Vagina (tissue), 2 donors: ENCODE data around the gene TRA2A. TPM values are rescaled to one million over a fixed set of nuclear protein-coding genes. Genes with fewer than 3 reads are reported as not detected.
A peak's percentile ranks its signal among the peaks of the same experiment; 100 is the strongest.

Experiments used
- DNase-seq, 2 donors: peaks; one replicate each; pipeline ENCODE4 v3.0.0-alpha.2; 2017; ENCODE audit errors: extremely low spot score in 2 of 2
- H3K27ac ChIP-seq: fragments of 200-600 bp; sonication (generic); one replicate; pipeline ENCODE4 v1.5.1; 2019
- H3K27me3 ChIP-seq: fragments of 200-600 bp; sonication (generic); one replicate; pipeline ENCODE4 v1.5.1; 2019
- H3K36me3 ChIP-seq, 2 donors: fragments of 200-600 bp; sonication (generic); one replicate each; pipeline ENCODE4 v1.5.1; 2017 to 2019
- H3K4me1 ChIP-seq: fragments of 200-600 bp; sonication (generic); one replicate; pipeline ENCODE4 v1.5.1; 2019
- H3K4me3 ChIP-seq, 2 donors: fragments of 200-600 bp; sonication (generic); 1 replicate in 1 of 2; 2 replicates in 1 of 2; pipeline ENCODE4 v1.5.1; 2016 to 2019
- H3K9me3 ChIP-seq: fragments of 200-600 bp; sonication (generic); one replicate; pipeline ENCODE4 v1.5.1; 2019
- CTCF ChIP-seq, 3 experiments: fragments of 450-650 bp in 2 of 3; fragments of 200-600 bp in 1 of 3; sonication (generic) in 1 of 3; IDR thresholded peaks; one replicate each; pipeline ENCODE4 v1.5.1; 2017 to 2019; ENCODE audit warnings: antibody characterized with exemption in 3 of 3, mild to moderate bottlenecking in 2 of 3, moderate library complexity in 2 of 3
- POLR2A ChIP-seq, 2 donors: fragments of 450-650 bp; IDR thresholded peaks; one replicate each; pipeline ENCODE4 v1.6.1; 2017; ENCODE audit warnings: antibody characterized with exemption in 2 of 2, mild to moderate bottlenecking in 2 of 2, moderate library complexity in 2 of 2
- POLR2AphosphoS5 ChIP-seq, 2 donors: sonication (generic); formaldehyde crosslinking; IDR thresholded peaks; one replicate each; pipeline ENCODE4 v1.9.0; 2017; ENCODE audit warnings: antibody characterized with exemption in 2 of 2, mild to moderate bottlenecking in 2 of 2, low read depth in 1 of 2; ENCODE audit not compliant: insufficient read depth in 1 of 2
- intact Hi-C: fragments of 100-400 bp; cut with DNase I; formaldehyde crosslinking; loops from one replicate; pipeline ENCODE4 v1.15.1; 2023
- total RNA-seq: library from RNA; depleted of rRNA; stranded (reverse); fragments of >200 nt; gene quantifications from one replicate; pipeline ENCODE4 v1.2.3, GENCODE V29; 2016

Gene TRA2A
- total RNA-seq, 1 donor from 2014 or later = 71.7 TPM

GRCh38 chr7:23467806-23468525 lies 63.8 kb downstream of the TRA2A start:
- Histone ChIP-seq H3K36me3 (no peaks in the 10 kb centered on the region), H3K4me1 (peaks cover 38% of the 10 kb centered on the region), H3K9me3 (no peaks in the 10 kb centered on the region), H3K27ac (no peak overlapping the region), H3K27me3 (peaks cover 16% of the 10 kb centered on the region), H3K4me3 (no peak overlapping the region)
- DNase-seq = peak in 1 of 2 donors; percentile 43
- intact Hi-C loops = no loop called here
- TF ChIP-seq POLR2A (IDR thresholded peaks at IDR 0.05) = no peak
- no peak for TF ChIP-seq POLR2AphosphoS5 (IDR thresholded peaks at IDR 0.05; ENCODE audit: insufficient read depth in 1 of 2, low read depth in 1 of 2)
- TF ChIP-seq CTCF (IDR thresholded peaks at IDR 0.05) = no peak

- intact Hi-C loops = no loop called here
- TF ChIP-seq CTCF (IDR thresholded peaks at IDR 0.05) = no peak
- no peak for TF ChIP-seq POLR2AphosphoS5 (IDR thresholded peaks at IDR 0.05; ENCODE audit: insufficient read depth in 1 of 2, low read depth in 1 of 2)
These were observed 64.4 kb downstream of the TRA2A start for GRCh38 chr7:23467291-23467805.

GRCh38 chr7:23462846-23463245 lies 68.9 kb downstream of the TRA2A start:
- no peak for DNase-seq
- H3K27me3 ChIP-seq = peaks cover 3% of the 10 kb centered on the region
- no peak for TF ChIP-seq POLR2AphosphoS5 (IDR thresholded peaks at IDR 0.05; ENCODE audit: insufficient read depth in 1 of 2, low read depth in 1 of 2)
- no peak for TF ChIP-seq CTCF (IDR thresholded peaks at IDR 0.05)
- TF ChIP-seq POLR2A (IDR thresholded peaks at IDR 0.05) = no peak
- intact Hi-C loops = no loop called here
- no peak overlapping the region for H3K4me3 ChIP-seq
- H3K36me3 ChIP-seq = no peaks in the 10 kb centered on the region
- no peak overlapping the region for H3K27ac ChIP-seq
- peaks cover 3% of the 10 kb centered on the region for H3K4me1 ChIP-seq
- H3K9me3 ChIP-seq = no peaks in the 10 kb centered on the region

More at GRCh38 chr7:23467291-23467805, 64.4 kb downstream of the TRA2A start:
- Histone ChIP-seq H3K27me3 (peaks cover 16% of the 10 kb centered on the region), H3K9me3 (no peaks in the 10 kb centered on the region), H3K4me1 (peaks cover 38% of the 10 kb centered on the region), H3K4me3 (no peak overlapping the region), H3K27ac (no peak overlapping the region), H3K36me3 (no peaks in the 10 kb centered on the region)
- DNase-seq = peak in 1 of 2 donors; percentile 16

- intact Hi-C loops = no loop called here
- Histone ChIP-seq H3K4me3 (no peak overlapping the region), H3K4me1 (no peaks in the 10 kb centered on the region), H3K27ac (no peak overlapping the region), H3K36me3 (no peaks in the 10 kb centered on the region), H3K27me3 (no peaks in the 10 kb centered on the region), H3K9me3 (no peaks in the 10 kb centered on the region)
- TF ChIP-seq POLR2A (IDR thresholded peaks at IDR 0.05) = no peak
- TF ChIP-seq CTCF (IDR thresholded peaks at IDR 0.05) = no peak
- TF ChIP-seq POLR2AphosphoS5 (IDR thresholded peaks at IDR 0.05; ENCODE audit: insufficient read depth in 1 of 2, low read depth in 1 of 2) = no peak
- no peak for DNase-seq
These were observed 73.7 kb downstream of the TRA2A start for GRCh38 chr7:23458044-23458443.

GRCh38 chr7:23456093-23456492 lies 75.7 kb downstream of the TRA2A start:
- intact Hi-C loops = no loop called here
- no peak for DNase-seq
- no peaks in the 10 kb centered on the region for H3K27me3 ChIP-seq
- no peaks in the 10 kb centered on the region for H3K36me3 ChIP-seq
- H3K27ac ChIP-seq = no peak overlapping the region
- no peak overlapping the region for H3K4me3 ChIP-seq
- H3K4me1 ChIP-seq = no peaks in the 10 kb centered on the region
- no peak for TF ChIP-seq POLR2A (IDR thresholded peaks at IDR 0.05)
- TF ChIP-seq CTCF (IDR thresholded peaks at IDR 0.05) = no peak
- no peak for TF ChIP-seq POLR2AphosphoS5 (IDR thresholded peaks at IDR 0.05; ENCODE audit: insufficient read depth in 1 of 2, low read depth in 1 of 2)
- H3K9me3 ChIP-seq = no peaks in the 10 kb centered on the region
